ENCODE data around the gene CARNS1.

CARNS1 gene

DNA sequence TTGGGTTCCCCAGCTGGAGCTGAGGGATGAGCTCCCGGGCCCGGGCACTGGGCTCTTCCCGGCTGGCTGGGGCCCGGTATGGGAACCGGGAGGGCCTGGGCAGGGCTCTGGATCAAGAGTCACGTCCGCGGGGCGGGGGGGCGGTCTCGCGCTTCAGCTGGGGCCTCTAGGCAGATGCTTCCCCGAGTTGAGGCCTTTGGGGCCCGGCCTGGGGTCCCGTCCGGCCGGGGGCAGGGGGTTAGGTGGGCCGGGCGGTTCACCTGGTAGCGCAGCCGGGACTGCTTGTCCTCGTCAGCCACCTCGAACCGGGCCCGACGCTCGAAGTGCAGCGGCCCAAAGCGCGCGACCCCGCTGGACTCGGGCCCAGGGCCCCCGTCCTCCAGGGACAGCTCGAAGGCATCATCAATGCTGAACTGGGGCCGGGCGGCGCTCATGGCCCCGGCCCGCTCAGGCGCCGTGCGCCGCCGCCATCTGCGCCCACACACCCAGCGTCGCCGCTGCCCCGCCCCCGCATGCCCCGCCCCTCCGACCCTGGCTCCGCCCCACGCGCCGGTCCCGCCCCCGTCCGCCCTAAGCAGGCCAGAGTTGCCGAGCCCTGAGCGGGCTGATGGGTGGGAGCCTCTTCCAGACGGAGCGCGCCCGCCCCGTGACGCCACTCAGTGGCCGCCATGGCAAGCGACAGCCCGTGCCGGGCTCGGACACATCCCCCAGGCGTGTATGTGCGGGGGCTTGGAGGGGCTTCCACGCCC is 53.5 kb downstream of the CARNS1 start, which contains the start of gene TMEM134:
Gene TMEM134 (minus strand): TSS at position 493 of the 749 bp plus-strand sequence. CDS start 59 bp downstream, at position 434.
- DNase-seq: peak; percentile 94

DNA sequence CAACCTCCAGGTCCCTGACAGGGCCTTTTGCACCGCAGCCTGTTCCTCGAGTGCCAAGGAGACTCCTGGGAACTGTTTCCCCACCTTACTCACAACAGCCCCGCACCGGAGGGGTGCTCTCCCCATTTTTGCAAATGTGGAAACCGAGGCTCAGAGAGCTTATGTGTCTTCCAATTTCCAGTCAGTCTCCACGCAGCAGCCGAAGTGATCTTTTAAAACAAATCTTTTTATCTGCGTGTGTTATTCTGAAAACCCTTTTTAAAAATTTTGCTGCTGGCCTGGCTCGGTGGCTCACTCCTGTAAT is 54.0 kb downstream of the CARNS1 start:
- DNase-seq: no peak

DNA sequence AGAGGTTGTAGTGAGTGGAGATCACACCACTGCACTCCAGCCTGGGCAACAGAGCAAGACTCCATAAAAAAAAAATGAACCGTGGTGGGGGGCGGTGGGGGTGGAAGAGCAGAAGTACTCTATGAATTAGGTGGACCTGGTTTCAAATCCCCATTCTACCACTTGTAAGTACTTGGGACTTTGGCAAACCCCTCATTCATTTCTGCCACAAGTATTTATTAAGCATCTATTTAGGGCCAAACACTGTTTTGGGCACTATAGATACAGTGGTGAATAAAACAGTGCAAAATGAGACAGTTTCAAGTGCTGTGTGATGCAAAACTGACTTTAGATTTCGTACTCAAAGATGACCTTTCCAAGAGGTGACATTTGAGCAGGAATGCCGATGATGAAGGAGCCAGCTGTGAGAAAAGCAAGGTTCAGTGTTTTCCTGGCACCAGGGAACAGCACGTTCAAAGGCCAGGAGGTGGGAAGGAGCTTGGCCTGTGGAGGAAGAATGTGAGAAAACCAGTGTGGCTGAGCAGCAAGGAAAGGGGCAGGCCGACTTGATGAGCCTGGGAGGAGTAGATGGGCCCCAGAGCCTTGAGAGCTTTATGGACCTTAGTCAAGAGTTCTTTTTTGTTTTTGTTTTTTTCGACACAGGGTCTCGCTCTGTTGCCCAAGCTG is 55.0 kb downstream of the CARNS1 start:
- no peak for DNase-seq

DNA sequence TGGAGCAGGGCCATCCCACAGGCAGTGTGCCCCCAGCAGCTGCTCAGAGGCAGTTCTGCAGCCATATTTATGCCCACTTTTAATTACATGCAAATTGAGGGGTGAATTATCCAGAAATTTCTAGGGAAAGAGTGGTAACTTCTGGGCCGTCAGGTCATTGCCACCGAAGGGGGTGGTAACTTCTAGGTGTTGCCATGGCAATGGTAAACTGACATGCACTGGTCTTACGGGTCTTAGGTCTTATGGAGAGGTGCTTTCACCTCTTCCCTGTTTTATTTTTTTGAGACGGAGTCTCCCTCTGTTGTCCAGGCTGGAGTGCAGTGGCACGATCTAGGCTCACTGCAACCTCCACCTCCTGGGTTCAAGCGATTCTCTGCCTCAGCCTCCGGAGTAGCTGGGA is 57.4 kb downstream of the CARNS1 start:
- no peak for DNase-seq

Measured in CD4-positive, alpha-beta T cell treated with Interleukin-15 for 1 hour (primary cell).